AG20443 (cell line): ENCODE measurements around the gene MRPS2.

Source experiments
- DNase-seq: peaks from one replicate; pipeline ENCODE4 v3.0.0; 2012; ENCODE audit warnings: low spot score, mixed read lengths

Gene MRPS2

GRCh38 chr9:135480071-135480939, 20.2 kb upstream of the MRPS2 start:
- DNase-seq, result peak; percentile 82

GRCh38 chr9:135480940-135481310, 19.6 kb upstream of the MRPS2 start:
- DNase-seq, result no peak

- no peak for DNase-seq
These were observed 18.3 kb upstream of the MRPS2 start for GRCh38 chr9:135482015-135482754.

GRCh38 chr9:135484460-135485277, 15.8 kb upstream of the MRPS2 start:
- DNase-seq, result no peak

- no peak for DNase-seq
These were observed 15.1 kb upstream of the MRPS2 start for GRCh38 chr9:135485385-135485784.

- DNase-seq, result no peak
These were observed 14.7 kb upstream of the MRPS2 start for GRCh38 chr9:135485832-135486231.

GRCh38 chr9:135486267-135487065, 14.0 kb upstream of the MRPS2 start:
- DNase-seq, result no peak

GRCh38 chr9:135487281-135488012, 13.0 kb upstream of the MRPS2 start:
- no peak for DNase-seq

- no peak for DNase-seq
These were observed 12.5 kb upstream of the MRPS2 start for GRCh38 chr9:135488013-135488330.

GRCh38 chr9:135488527-135488926, 12.0 kb upstream of the MRPS2 start:
- no peak for DNase-seq

- DNase-seq, result no peak
These were observed 11.1 kb upstream of the MRPS2 start for GRCh38 chr9:135489188-135489906.

GRCh38 chr9:135490166-135490870, 10.2 kb upstream of the MRPS2 start:
- no peak for DNase-seq

GRCh38 chr9:135490980-135491464, 9.5 kb upstream of the MRPS2 start:
- DNase-seq, result no peak

GRCh38 chr9:135491764-135492163, 8.7 kb upstream of the MRPS2 start:
- DNase-seq, result no peak

- no peak for DNase-seq
These were observed 7.4 kb upstream of the MRPS2 start for GRCh38 chr9:135492886-135493669.

GRCh38 chr9:135494791-135495559, 5.5 kb upstream of the MRPS2 start:
- no peak for DNase-seq

GRCh38 chr9:135498381-135499126, 1.9 kb upstream of the MRPS2 start:
- no peak for DNase-seq
